GM21360 (cell line): ENCODE results near the gene IP6K1.
"Not testable (repeated sequence)": the region's sequence is repeated elsewhere in the genome, so short reads cannot be mapped to it uniquely, and the experiment has no call there.

ENCODE experiments used
- ATAC-seq: cut with Tn5 transposase; IDR thresholded peaks from one replicate; pipeline ENCODE4 v1.9.1; 2021; ENCODE audit warnings: mild to moderate bottlenecking, moderate library complexity; ENCODE audit not compliant: unreplicated experiment

Gene IP6K1

GRCh38 chr3:49769286-49769915 lies 16.9 kb downstream of the IP6K1 start:
- ATAC-seq: no peak

GRCh38 chr3:49763981-49764380 lies 22.4 kb downstream of the IP6K1 start:
- no peak for ATAC-seq

- ATAC-seq: no peak
Observed at GRCh38 chr3:49761661-49762060, 24.7 kb downstream of the IP6K1 start.

- ATAC-seq: no peak
Observed at GRCh38 chr3:49759226-49759625, 27.1 kb downstream of the IP6K1 start.

GRCh38 chr3:49757197-49757596 lies 29.1 kb downstream of the IP6K1 start:
- no peak for ATAC-seq

GRCh38 chr3:49756036-49756435 lies 30.3 kb downstream of the IP6K1 start:
- ATAC-seq: no peak

- ATAC-seq: no peak
Observed at GRCh38 chr3:49754536-49754935, 31.8 kb downstream of the IP6K1 start.

GRCh38 chr3:49751501-49751900 lies 34.8 kb downstream of the IP6K1 start:
- no peak for ATAC-seq

GRCh38 chr3:49750056-49750455 lies 36.3 kb downstream of the IP6K1 start:
- ATAC-seq: no peak

GRCh38 chr3:49748874-49749273 lies 37.5 kb downstream of the IP6K1 start:
- ATAC-seq: not testable (repeated sequence)

GRCh38 chr3:49747792-49748480 lies 38.4 kb downstream of the IP6K1 start:
- ATAC-seq: no peak

- no peak for ATAC-seq
Observed at GRCh38 chr3:49745986-49746385, 40.4 kb downstream of the IP6K1 start.

GRCh38 chr3:49740427-49740826 lies 45.9 kb downstream of the IP6K1 start:
- no peak for ATAC-seq

GRCh38 chr3:49738067-49738713 lies 48.2 kb downstream of the IP6K1 start:
- no peak for ATAC-seq

GRCh38 chr3:49734752-49735151 lies 51.6 kb downstream of the IP6K1 start:
- ATAC-seq: no peak

- ATAC-seq: no peak
Observed at GRCh38 chr3:49733551-49733950, 52.8 kb downstream of the IP6K1 start.

- ATAC-seq: no peak
Observed at GRCh38 chr3:49732597-49732996, 53.7 kb downstream of the IP6K1 start.

- no peak for ATAC-seq
Observed at GRCh38 chr3:49729966-49730609, 56.3 kb downstream of the IP6K1 start.

- no peak for ATAC-seq
Observed at GRCh38 chr3:49727924-49728361, 58.4 kb downstream of the IP6K1 start.

GRCh38 chr3:49727154-49727923 lies 59.0 kb downstream of the IP6K1 start:
- ATAC-seq: no peak
